Ovary (tissue), 9 donors: ENCODE data around the gene MAP2K7. TPM values are rescaled to one million over a fixed set of nuclear protein-coding genes. Genes with fewer than 3 reads are reported as not detected.

ENCODE experiments used
- DNase-seq, 5 donors: peaks; one replicate each; pipeline ENCODE4 v3.0.0-alpha.2; 2019 to 2020
- H3K27ac ChIP-seq, 2 donors: fragments of 200-600 bp; one replicate each; pipeline versions ENCODE4 v1.5.1 to v1.8.0; 2019 to 2022
- H3K27me3 ChIP-seq: fragments of 200-600 bp; one replicate; pipeline ENCODE4 v1.8.0; 2022
- H3K36me3 ChIP-seq: fragments of 200-600 bp; sonication (generic); one replicate; pipeline ENCODE4 v1.5.1; 2019
- H3K4me1 ChIP-seq: one replicate; pipeline ENCODE4 v1.8.1; 2013; ENCODE audit warnings: mild to moderate bottlenecking, moderate library complexity; ENCODE audit not compliant: insufficient read depth
- H3K4me3 ChIP-seq: fragments of 200-600 bp; sonication (generic); one replicate; pipeline ENCODE4 v1.5.1; 2017
- H3K9me3 ChIP-seq, 2 donors: fragments of 200-600 bp in 1 of 2; sonication (generic) in 1 of 2; one replicate each; pipeline versions ENCODE4 v1.5.1 to v1.8.1; 2013 to 2019; ENCODE audit warnings: mild to moderate bottlenecking in 1 of 2, moderate library complexity in 1 of 2
- CTCF ChIP-seq, 3 donors: fragments of 450-650 bp in 2 of 3; fragments of 200-600 bp in 1 of 3; IDR thresholded peaks; one replicate each; pipeline versions ENCODE4 v1.5.1 to v1.8.0; 2016 to 2022; ENCODE audit warnings: antibody characterized with exemption in 3 of 3, mild to moderate bottlenecking in 1 of 3
- EP300 ChIP-seq: sonication (generic); formaldehyde crosslinking; IDR thresholded peaks from one replicate; pipeline ENCODE4 v1.6.1; 2017; ENCODE audit warnings: antibody characterized with exemption
- POLR2A ChIP-seq: fragments of 450-650 bp; IDR thresholded peaks from one replicate; pipeline ENCODE4 v1.6.1; 2017; ENCODE audit warnings: antibody characterized with exemption, mild to moderate bottlenecking, moderate library complexity
- WGBS, 3 donors: extraction: QIAGEN DNeasy Blood & Tissue Kit in 1 of 3; methylation state at CpG; one replicate each; pipeline versions ENCODE4 v1.1.5 to v1.1.7; 2013 to 2017; 5-methylcytosine and 5-hydroxymethylcytosine counted together
- intact Hi-C, 4 donors: fragments of 100-400 bp; cut with DNase I; formaldehyde crosslinking; loops; one replicate each; pipeline versions ENCODE4 v1.11.0 to v1.15.1; 2022 to 2023
- polyA plus RNA-seq, 2 donors: library from polyadenylated mRNA; stranded (reverse); fragments of 200-250 nt in 1 of 2; fragments of 350-450 nt in 1 of 2; fragmentation: Illumina TruSeq in 1 of 2; extraction: RNeasy Lipid Tissue Mini Kit (QIAGEN cat#74804) in 1 of 2; gene quantifications; one replicate each; pipeline ENCODE4 v1.2.3, GENCODE V29; 2013 to 2014
- total RNA-seq, 7 donors: library from RNA; depleted of rRNA in 2 of 7; stranded (reverse); fragments of >200 nt in 2 of 7; fragmentation: NEBNext Ultra II Directional in 3 of 7; extraction: Animal tissue kit (Norgen Biotek cat#: 25700) in 3 of 7; gene quantifications; one replicate each; pipeline versions ENCODE4 v1.1.0 to v1.2.4, GENCODE V29; 2016 to 2023
- donor health status: DM: no; HTN: no; CAD: no; lungs with moderate emphysema.
- donor health status: DM: no; HTN: no; CAD: no.
- donor health status: Bipolar disorder and iron deficiency.
- donor health status: DM: yes; HTN: yes; CAD: no.
- donor health status: DM: no; HTN: no; CAD: no.
- donor health status: DM: yes; HTN: yes; CAD: no.

MAP2K7 gene
- total and polyA plus RNA-seq, 9 donors = 6.3 to 35.5 (median 26.3) TPM

GRCh38 chr19:7910321-7911161 is 6.9 kb downstream of the MAP2K7 start:
- Histone ChIP-seq H3K9me3 (no peaks in the 10 kb centered on the region), H3K27me3 (peaks cover 1% of the 10 kb centered on the region), H3K36me3 (no peaks in the 10 kb centered on the region), H3K4me1 (peaks cover 4% of the 10 kb centered on the region), H3K27ac (no peak overlapping the region), H3K4me3 (no peak overlapping the region)
- TF ChIP-seq CTCF (IDR thresholded peaks at IDR 0.05) (no peak), EP300 (no peak), POLR2A (no peak)
- intact Hi-C loops = no loop called here
- peak in 3 of 5 donors; percentile 30 to 43 (median 33) for DNase-seq
- WGBS, 3 donors = 87 to 93% (median 90%) methylated on average over 49 to 54 of the region's 54 CpGs

DNA sequence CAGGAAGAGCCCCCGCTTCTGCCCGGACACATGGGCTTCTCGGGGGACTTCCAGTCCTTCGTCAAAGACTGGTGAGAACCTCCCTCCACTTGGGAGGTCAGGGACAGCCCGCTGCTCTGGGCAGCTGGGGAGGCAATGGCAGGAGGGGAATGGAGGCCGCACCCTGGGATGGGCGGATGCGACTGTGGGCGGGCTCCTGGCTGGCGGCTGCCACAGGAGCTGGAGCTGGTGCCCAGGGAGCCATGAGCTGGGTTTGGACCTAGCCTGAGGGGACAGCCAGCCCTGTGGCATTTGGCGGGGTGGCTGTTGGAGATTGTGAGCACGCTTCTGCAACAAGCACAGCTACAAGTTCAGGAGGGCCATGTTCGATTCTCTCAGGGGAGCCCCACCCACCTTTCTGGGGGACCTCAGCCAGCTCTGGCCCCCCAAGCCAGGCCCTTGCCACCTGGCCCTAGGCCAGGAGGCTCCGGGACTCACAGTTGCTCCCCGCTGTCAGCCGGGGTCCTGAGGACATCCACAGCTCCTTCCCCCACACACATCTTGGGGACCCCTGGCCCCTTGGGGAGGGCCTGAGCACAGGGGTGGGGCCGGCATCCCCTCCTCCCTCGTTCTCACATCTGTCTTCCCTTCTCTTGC is 7.9 kb downstream of the MAP2K7 start:
- WGBS, 3 donors = 85 to 87% (median 87%) methylated on average over 18 of the region's 18 CpGs
- Histone ChIP-seq H3K4me3 (no peak overlapping the region), H3K4me1 (peaks cover 3% of the 10 kb centered on the region), H3K27ac (no peak overlapping the region), H3K9me3 (no peaks in the 10 kb centered on the region), H3K27me3 (peaks cover 6% of the 10 kb centered on the region), H3K36me3 (no peaks in the 10 kb centered on the region)
- intact Hi-C loops = no loop called here
- no peak for TF ChIP-seq EP300
- no peak for TF ChIP-seq CTCF (IDR thresholded peaks at IDR 0.05)
- TF ChIP-seq POLR2A = no peak
- peak in 3 of 5 donors; percentile 11 to 38 (median 25) for DNase-seq

DNA sequence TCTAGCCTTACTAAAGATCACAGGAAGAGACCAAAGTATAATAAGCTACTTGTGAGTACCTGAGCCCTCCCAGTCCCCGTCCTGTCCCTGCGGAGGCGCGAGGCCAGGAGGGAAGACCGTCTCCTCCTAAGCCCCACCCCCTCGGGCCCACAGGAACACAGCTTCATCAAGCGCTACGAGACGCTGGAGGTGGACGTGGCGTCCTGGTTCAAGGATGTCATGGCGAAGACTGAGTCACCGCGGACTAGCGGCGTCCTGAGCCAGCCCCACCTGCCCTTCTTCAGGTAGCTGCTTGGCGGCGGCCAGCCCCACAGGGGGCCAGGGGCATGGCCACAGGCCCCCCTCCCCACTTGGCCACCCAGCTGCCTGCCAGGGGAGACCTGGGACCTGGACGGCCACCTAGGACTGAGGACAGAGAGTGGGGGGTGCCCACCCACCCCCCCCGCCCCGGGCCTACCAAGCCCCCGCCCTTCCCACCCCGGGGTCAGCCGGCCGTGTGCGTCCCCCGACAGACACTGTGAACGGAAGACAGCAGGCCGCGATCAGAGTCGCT is 8.5 kb downstream of the MAP2K7 start:
- Histone ChIP-seq H3K27ac (no peak overlapping the region), H3K27me3 (peaks cover 6% of the 10 kb centered on the region), H3K9me3 (no peaks in the 10 kb centered on the region), H3K4me1 (peaks cover 3% of the 10 kb centered on the region), H3K36me3 (no peaks in the 10 kb centered on the region), H3K4me3 (no peak overlapping the region)
- WGBS, 3 donors = 83 to 88% (median 88%) methylated on average over 25 to 31 of the region's 31 CpGs
- TF ChIP-seq EP300 (no peak), POLR2A (no peak), CTCF (IDR thresholded peaks at IDR 0.05) (no peak)
- peak in 3 of 5 donors; percentile 29 to 43 (median 30) for DNase-seq
- intact Hi-C loops = no loop called here

- WGBS, 3 donors = 87 to 92% (median 88%) methylated on average over 38 to 39 of the region's 39 CpGs
- Histone ChIP-seq H3K4me3 (no peak overlapping the region), H3K9me3 (no peaks in the 10 kb centered on the region), H3K4me1 (peaks cover 6% of the 10 kb centered on the region), H3K27ac (no peak overlapping the region), H3K36me3 (no peaks in the 10 kb centered on the region), H3K27me3 (peaks cover 6% of the 10 kb centered on the region)
- DNase-seq = peak in 3 of 5 donors; percentile 24 to 39 (median 26)
- intact Hi-C loops = no loop called here
- TF ChIP-seq CTCF (IDR thresholded peaks at IDR 0.05) = no peak
- TF ChIP-seq EP300 = no peak
- no peak for TF ChIP-seq POLR2A
These were observed 9.3 kb downstream of the MAP2K7 start for GRCh38 chr19:7912697-7913564.
